ENCODE results near the gene OTOR.

GRCh38 chr20:16703570-16703969 lies 44.6 kb upstream of the OTOR start:
- TF ChIP-seq TARDBP (IDR thresholded peaks at IDR 0.05) (no peak), FOXM1 (IDR thresholded peaks at IDR 0.05; ENCODE audit: borderline replicate concordance) (no peak), BHLHE40 (IDR thresholded peaks at IDR 0.05; ENCODE audit: borderline replicate concordance) (no peak), PKNOX1 (IDR thresholded peaks at IDR 0.05) (no peak), FOXA1 (IDR thresholded peaks at IDR 0.05) (no peak), SP1 (IDR thresholded peaks at IDR 0.05) (no peak), L3MBTL2 (conservative IDR thresholded peaks at IDR 0.05) (no peak), HDGF (IDR thresholded peaks at IDR 0.05; ENCODE audit: borderline replicate concordance) (no peak), SUZ12 (IDR thresholded peaks at IDR 0.05) (no peak), FOXK2 (IDR thresholded peaks at IDR 0.05) (no peak)

Data from HEK293T (cell line).